Tibial nerve (tissue), 4 donors: Measurements from ENCODE around the gene KCNK10. TPM values are rescaled to one million over a fixed set of nuclear protein-coding genes. Genes with fewer than 3 reads are reported as not detected.

Experiments
- DNase-seq, 2 donors: peaks; one replicate each; pipeline ENCODE4 v3.0.0-alpha.2; 2019; ENCODE audit warnings: low spot score in 2 of 2
- H3K27ac ChIP-seq, 4 donors: fragments of 200-600 bp; sonication (generic) in 3 of 4; one replicate each; pipeline ENCODE4 v1.5.1; 2017 to 2019; ENCODE audit warnings: mild to moderate bottlenecking in 1 of 4
- H3K27me3 ChIP-seq, 2 donors: fragments of 200-600 bp; sonication (generic) in 1 of 2; one replicate each; pipeline versions ENCODE4 v1.5.1 to v1.6.0; 2017 to 2019
- H3K36me3 ChIP-seq, 3 donors: fragments of 200-600 bp; sonication (generic); one replicate each; pipeline ENCODE4 v1.5.1; 2018 to 2019
- H3K4me1 ChIP-seq, 4 donors: fragments of 200-600 bp; sonication (generic) in 3 of 4; one replicate each; pipeline ENCODE4 v1.5.1; 2017 to 2019
- H3K4me3 ChIP-seq, 4 donors: fragments of 200-600 bp; sonication (generic) in 3 of 4; one replicate each; pipeline ENCODE4 v1.5.1; 2017 to 2019; ENCODE audit warnings: mild to moderate bottlenecking in 1 of 4, moderate library complexity in 1 of 4
- H3K9me3 ChIP-seq, 4 donors: fragments of 200-600 bp; sonication (generic) in 3 of 4; one replicate each; pipeline ENCODE4 v1.5.1; 2017 to 2019
- CTCF ChIP-seq, 5 experiments: fragments of 200-600 bp in 3 of 5; fragments of 450-650 bp in 2 of 5; sonication (generic) in 3 of 5; IDR thresholded peaks; one replicate each; pipeline ENCODE4 v1.5.1; 2016 to 2019; ENCODE audit warnings: antibody characterized with exemption in 5 of 5, mild to moderate bottlenecking in 3 of 5, moderate library complexity in 2 of 5
- EP300 ChIP-seq, 2 donors: sonication (generic); formaldehyde crosslinking; IDR thresholded peaks; one replicate each; pipeline ENCODE4 v1.6.1; 2017; ENCODE audit warnings: antibody characterized with exemption in 2 of 2, mild to moderate bottlenecking in 1 of 2
- POLR2A ChIP-seq, 2 donors: fragments of 450-650 bp; IDR thresholded peaks; one replicate each; pipeline ENCODE4 v1.6.1; 2017; ENCODE audit warnings: antibody characterized with exemption in 2 of 2, mild to moderate bottlenecking in 2 of 2, moderate library complexity in 2 of 2
- WGBS, 2 donors: methylation state at CpG; one replicate each; pipeline ENCODE4 v1.1.5; 2018; 5-methylcytosine and 5-hydroxymethylcytosine counted together
- total RNA-seq, 4 donors: library from RNA; depleted of rRNA; stranded (reverse); fragments of >200 nt; gene quantifications; one replicate each; pipeline ENCODE4 v1.1.0, GENCODE V29; 2016

KCNK10 gene
- total RNA-seq, 4 donors from 2014 or later = not detected

- Histone ChIP-seq H3K36me3 (no peaks in the 10 kb centered on the region), H3K27ac (no peak overlapping the region), H3K4me1 (no peaks in the 10 kb centered on the region), H3K4me3 (no peak overlapping the region), H3K27me3 (no peaks in the 10 kb centered on the region), H3K9me3 (no peaks in the 10 kb centered on the region)
- WGBS, 2 donors = 57 to 78% methylated on average over 3 of the region's 3 CpGs
- no peak for TF ChIP-seq CTCF (IDR thresholded peaks at IDR 0.05)
- no peak for TF ChIP-seq EP300 (IDR thresholded peaks at IDR 0.05)
- TF ChIP-seq POLR2A (IDR thresholded peaks at IDR 0.05) = no peak
- DNase-seq = no peak
These were observed 31.3 kb upstream of the KCNK10 start for GRCh38 chr14:88354358-88354757.

- no peak overlapping the region for H3K4me3 ChIP-seq
- no peak for DNase-seq
- H3K27me3 ChIP-seq = no peaks in the 10 kb centered on the region
- TF ChIP-seq POLR2A (IDR thresholded peaks at IDR 0.05) (no peak), EP300 (IDR thresholded peaks at IDR 0.05) (no peak), CTCF (IDR thresholded peaks at IDR 0.05) (no peak)
- no peaks in the 10 kb centered on the region for H3K9me3 ChIP-seq
- WGBS, 2 donors = 33 to 35% methylated on average over 3 of the region's 3 CpGs
- no peaks in the 10 kb centered on the region for H3K36me3 ChIP-seq
- H3K4me1 ChIP-seq = no peaks in the 10 kb centered on the region
- H3K27ac ChIP-seq = no peak overlapping the region
These were observed 29.6 kb upstream of the KCNK10 start for GRCh38 chr14:88352698-88353097.

DNA sequence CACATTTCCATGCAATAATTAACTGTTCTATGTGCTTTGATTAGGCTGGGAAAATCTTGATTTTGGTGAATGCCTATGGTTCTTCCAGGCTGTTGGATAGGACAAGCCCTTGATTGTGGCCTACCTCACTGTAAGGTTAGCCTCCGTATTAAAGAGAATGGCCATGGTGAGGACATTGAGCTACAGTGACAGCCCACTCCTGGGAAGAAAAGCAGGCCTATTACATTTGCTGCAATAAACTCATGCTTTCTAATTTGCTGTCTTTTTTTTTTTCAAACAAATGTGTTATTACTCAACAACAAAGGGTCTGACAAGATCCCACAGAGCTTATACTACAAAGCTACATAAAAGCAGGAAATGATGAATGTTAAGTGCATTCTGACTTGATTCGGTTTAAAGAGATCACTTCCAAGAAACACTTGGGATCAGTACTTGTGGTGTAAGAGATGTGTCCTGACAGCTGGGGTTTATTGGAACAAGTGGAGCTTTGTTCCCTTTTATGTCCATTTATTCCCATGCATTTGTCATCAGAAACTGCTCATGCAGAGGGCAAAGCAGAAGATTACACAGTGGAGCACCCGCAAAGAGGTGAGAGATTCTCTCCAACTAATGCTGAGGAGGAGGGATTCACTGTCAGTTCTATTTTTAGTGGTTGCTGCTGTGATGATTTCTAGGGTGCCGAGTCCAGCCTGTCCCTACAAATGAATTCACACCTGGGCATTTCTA, 29.1 kb upstream of the KCNK10 start:
- Histone ChIP-seq H3K27me3 (no peaks in the 10 kb centered on the region), H3K4me1 (no peaks in the 10 kb centered on the region), H3K4me3 (no peak overlapping the region), H3K9me3 (no peaks in the 10 kb centered on the region), H3K27ac (no peak overlapping the region), H3K36me3 (no peaks in the 10 kb centered on the region)
- 19 to 25% methylated on average over 4 of the region's 4 CpGs for WGBS, 2 donors
- TF ChIP-seq CTCF (IDR thresholded peaks at IDR 0.05) = no peak
- TF ChIP-seq EP300 (IDR thresholded peaks at IDR 0.05) = no peak
- no peak for TF ChIP-seq POLR2A (IDR thresholded peaks at IDR 0.05)
- DNase-seq = no peak

DNA sequence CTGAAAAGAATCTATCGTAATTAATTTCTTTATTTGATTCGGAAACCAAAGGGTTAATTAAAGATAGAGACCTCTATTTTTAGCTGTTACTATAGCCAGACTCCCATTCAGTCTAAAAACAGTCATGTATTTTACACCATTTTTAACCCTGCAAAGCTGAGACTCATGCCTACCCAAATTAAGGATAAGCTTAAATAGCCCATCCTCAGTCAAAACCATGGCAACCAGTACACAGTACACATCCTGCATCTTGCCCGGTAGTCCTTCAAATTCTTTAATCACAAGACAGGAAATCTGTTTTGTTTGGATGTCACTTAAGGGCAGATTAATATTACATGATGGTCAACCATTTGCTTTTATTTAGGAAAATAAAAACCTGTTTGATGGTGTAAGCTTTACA, 25.5 kb upstream of the KCNK10 start:
- no peak for TF ChIP-seq CTCF (IDR thresholded peaks at IDR 0.05)
- no peak for TF ChIP-seq EP300 (IDR thresholded peaks at IDR 0.05)
- TF ChIP-seq POLR2A (IDR thresholded peaks at IDR 0.05) = no peak
- Histone ChIP-seq H3K9me3 (no peaks in the 10 kb centered on the region), H3K27me3 (no peaks in the 10 kb centered on the region), H3K27ac (no peak overlapping the region), H3K4me3 (no peak overlapping the region), H3K4me1 (no peaks in the 10 kb centered on the region), H3K36me3 (no peaks in the 10 kb centered on the region)
- WGBS, 2 donors = 46 to 51% methylated on average over 3 of the region's 3 CpGs
- DNase-seq = no peak

GRCh38 chr14:88346048-88346639, 23.1 kb upstream of the KCNK10 start:
- TF ChIP-seq EP300 (IDR thresholded peaks at IDR 0.05) (no peak), POLR2A (IDR thresholded peaks at IDR 0.05) (no peak), CTCF (IDR thresholded peaks at IDR 0.05) (no peak)

More at GRCh38 chr14:88346048-88346639, 23.1 kb upstream of the KCNK10 start:
- DNase-seq = no peak
- Histone ChIP-seq H3K4me3 (no peak overlapping the region), H3K27ac (peak overlapping the region in 1 of 4 donors; percentile 3), H3K4me1 (no peaks in the 10 kb centered on the region), H3K36me3 (no peaks in the 10 kb centered on the region), H3K27me3 (no peaks in the 10 kb centered on the region), H3K9me3 (no peaks in the 10 kb centered on the region)
- WGBS, 2 donors = 39 to 55% methylated on average over 5 of the region's 5 CpGs
